Loucy (cell line): ENCODE measurements around the gene FAM240A.

Source experiments
- H2AFZ ChIP-seq: fragments of 200-600 bp; sonication (generic); 2 replicates; pipeline ENCODE4 v1.6.0; 2016; ENCODE audit warnings: antibody characterized with exemption, mild to moderate bottlenecking, low read length, moderate library complexity
- H3F3A ChIP-seq: fragments of 200-600 bp; 2 replicates; pipeline ENCODE4 v1.6.0; 2016; ENCODE audit warnings: antibody characterized with exemption, low read depth, mild to moderate bottlenecking
- H3K27me3 ChIP-seq: fragments of 200-600 bp; sonication (generic); 2 replicates; pipeline ENCODE4 v1.6.1; 2014; ENCODE audit warnings: low read length, mild to moderate bottlenecking; ENCODE audit not compliant: insufficient read depth, poor library complexity, severe bottlenecking
- H3K36me3 ChIP-seq: fragments of 200-600 bp; sonication (generic); 2 replicates; pipeline ENCODE4 v1.6.1; 2016; ENCODE audit warnings: low read length; ENCODE audit not compliant: insufficient read depth
- H3K4me1 ChIP-seq: fragments of 200-600 bp; sonication (generic); 2 replicates; pipeline ENCODE4 v1.5.1; 2014; ENCODE audit warnings: low read length, mild to moderate bottlenecking; ENCODE audit not compliant: insufficient read depth, poor library complexity, severe bottlenecking
- H3K4me2 ChIP-seq: fragments of 200-600 bp; sonication (generic); 2 replicates; pipeline ENCODE4 v1.6.0; 2014; ENCODE audit warnings: antibody characterized with exemption, low read length, low read depth, mild to moderate bottlenecking; ENCODE audit not compliant: poor library complexity, severe bottlenecking
- H3K4me3 ChIP-seq: fragments of 200-600 bp; sonication (generic); 2 replicates; pipeline ENCODE4 v1.5.1; 2014; ENCODE audit warnings: low read length, mild to moderate bottlenecking, mixed read lengths; ENCODE audit not compliant: poor library complexity, severe bottlenecking
- H3K79me2 ChIP-seq: fragments of 200-600 bp; sonication (generic); 2 replicates; pipeline ENCODE4 v1.6.1; 2014; ENCODE audit warnings: low read length; ENCODE audit not compliant: insufficient read depth
- H3K9ac ChIP-seq: fragments of 200-600 bp; sonication (generic); 2 replicates; pipeline ENCODE4 v1.6.0; 2014; ENCODE audit warnings: mild to moderate bottlenecking, low read depth, low read length, moderate library complexity; ENCODE audit not compliant: poor library complexity, severe bottlenecking
- H3K9me2 ChIP-seq: fragments of 200-600 bp; sonication (generic); replicated peaks from 2 replicates; pipeline ENCODE4 v1.6.1; 2016; ENCODE audit warnings: low read depth, low read length, mixed read lengths
- H3K9me3 ChIP-seq: fragments of 200-600 bp; sonication (generic); 2 replicates; pipeline ENCODE4 v1.6.1; 2014; ENCODE audit warnings: mild to moderate bottlenecking, antibody characterized with exemption, low read length, low read depth; ENCODE audit not compliant: insufficient read depth
- H4K20me1 ChIP-seq: fragments of 200-600 bp; sonication (generic); 2 replicates; pipeline ENCODE4 v1.6.0; 2014; ENCODE audit warnings: antibody characterized with exemption, low read length, mild to moderate bottlenecking; ENCODE audit not compliant: insufficient read depth, poor library complexity, severe bottlenecking
- CTCF ChIP-seq: fragments of 200-600 bp; sonication (generic); conservative IDR thresholded peaks from 2 replicates; pipeline ENCODE4 v1.5.1; 2014; ENCODE audit warnings: mild to moderate bottlenecking, antibody characterized with exemption, low read length
- EZH2phosphoT487 ChIP-seq: fragments of 200-600 bp; IDR thresholded peaks from 2 replicates; pipeline ENCODE4 v1.6.1; 2018; ENCODE audit warnings: antibody characterized with exemption, mild to moderate bottlenecking, moderate library complexity, borderline replicate concordance

Gene FAM240A

GRCh38 chr3:46565607-46566039 lies 46.7 kb upstream of the FAM240A start:
- H3K9me2 ChIP-seq, result no peaks in the 10 kb centered on the region

GRCh38 chr3:46566040-46566641 lies 46.2 kb upstream of the FAM240A start, which contains the start of gene LRRC2:
Gene LRRC2, minus strand, starts transcription at chr3:46566302. Its CDS starts 14,711 bp downstream, at chr3:46551591.
- no peaks in the 10 kb centered on the region for H3K36me3 ChIP-seq
- H2AFZ ChIP-seq, result no peak within 1 kb of the TSS
- H3K4me2 ChIP-seq, result no peak within 1 kb of the TSS
- no peaks in the 10 kb centered on the region for H3K9me3 ChIP-seq
- no peak within 1 kb of the TSS for H3K4me3 ChIP-seq
- no peak within 1 kb of the TSS for H3K9ac ChIP-seq
- H3K79me2 ChIP-seq, result no peaks in the 10 kb centered on the region
- no peaks in the 10 kb centered on the region for H4K20me1 ChIP-seq
- H3F3A ChIP-seq, result no peaks in the 10 kb centered on the region
- TF ChIP-seq EZH2phosphoT487 (no peak), CTCF (no peak)
- H3K4me1 ChIP-seq, result no peaks in the 10 kb centered on the region
- H3K27me3 ChIP-seq, result no peaks in the 10 kb centered on the region
- no peaks in the 10 kb centered on the region for H3K9me2 ChIP-seq

More at GRCh38 chr3:46565607-46566039, 46.7 kb upstream of the FAM240A start:
- Histone ChIP-seq H3K4me3 (no peak overlapping the region), H3F3A (no peaks in the 10 kb centered on the region), H3K4me1 (no peaks in the 10 kb centered on the region), H3K9me3 (no peaks in the 10 kb centered on the region), H4K20me1 (no peaks in the 10 kb centered on the region), H3K27me3 (no peaks in the 10 kb centered on the region), H2AFZ (no peak overlapping the region), H3K9ac (no peak overlapping the region), H3K4me2 (no peak overlapping the region), H3K79me2 (no peaks in the 10 kb centered on the region), H3K36me3 (no peaks in the 10 kb centered on the region)
- TF ChIP-seq CTCF (no peak), EZH2phosphoT487 (no peak)

GRCh38 chr3:46571684-46572083 lies 40.6 kb upstream of the FAM240A start:
- no peaks in the 10 kb centered on the region for H3K9me2 ChIP-seq
- no peaks in the 10 kb centered on the region for H3F3A ChIP-seq
- H3K9me3 ChIP-seq, result no peaks in the 10 kb centered on the region
- no peak for TF ChIP-seq CTCF
- no peak for TF ChIP-seq EZH2phosphoT487
- H3K79me2 ChIP-seq, result no peaks in the 10 kb centered on the region
- no peaks in the 10 kb centered on the region for H3K27me3 ChIP-seq
- H2AFZ ChIP-seq, result no peak overlapping the region
- H3K36me3 ChIP-seq, result no peaks in the 10 kb centered on the region
- no peak overlapping the region for H3K4me2 ChIP-seq
- H3K9ac ChIP-seq, result no peak overlapping the region
- no peaks in the 10 kb centered on the region for H3K4me1 ChIP-seq
- H4K20me1 ChIP-seq, result no peaks in the 10 kb centered on the region
- no peak overlapping the region for H3K4me3 ChIP-seq
